ENCODE measurements around the gene DCXR. TPM values are rescaled to one million over a fixed set of nuclear protein-coding genes. Genes with fewer than 3 reads are reported as not detected.

DCXR gene
- total RNA-seq, 1 experiment from 2014 or later: 120 TPM

DNA sequence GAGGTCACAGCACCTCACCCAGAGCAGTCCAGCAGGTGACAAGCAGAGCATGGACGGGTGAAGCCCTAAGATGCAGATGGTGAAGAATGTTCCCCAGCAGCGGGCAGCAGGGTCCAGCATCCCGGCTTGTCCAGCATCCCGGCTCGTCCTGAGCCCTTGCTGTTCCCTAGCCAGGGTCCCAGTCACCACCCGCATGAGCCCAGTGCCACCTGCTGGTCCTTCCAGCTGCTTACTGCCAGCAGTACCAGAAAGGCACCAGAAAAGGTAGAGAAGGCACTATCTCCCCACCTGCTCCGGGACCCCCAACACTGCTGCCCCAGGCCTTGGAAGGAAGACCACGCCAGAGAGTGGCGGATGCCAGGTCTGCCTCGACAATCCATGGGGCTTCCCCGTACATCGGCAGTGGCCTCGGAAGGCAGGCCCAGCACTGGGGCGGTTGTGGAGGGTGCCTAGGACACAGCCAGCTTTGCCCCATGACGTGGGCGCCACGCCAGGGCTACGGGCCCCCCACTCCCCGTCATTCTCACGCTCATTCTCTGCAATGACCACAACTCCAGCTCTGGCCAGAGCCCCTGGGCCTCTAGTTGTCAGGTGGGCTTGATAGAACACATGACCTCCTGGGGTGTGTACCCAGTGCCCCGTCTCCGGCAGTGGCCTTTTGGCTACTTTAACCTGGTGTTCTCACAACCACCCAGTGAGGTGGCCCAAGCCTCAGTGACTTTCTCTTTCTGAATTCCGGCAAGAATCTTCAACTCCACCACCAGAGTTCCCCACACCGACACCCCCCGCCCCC is 16.2 kb downstream of the DCXR start:
- in situ Hi-C loops (cut with HindIII; ENCODE audit: low pct_unique_long_range_greater_than_20kb, low sequenced_read_pairs): no loop called here
- DNase-seq (ENCODE audit: low read depth, low spot score): peak; percentile 91

DNA sequence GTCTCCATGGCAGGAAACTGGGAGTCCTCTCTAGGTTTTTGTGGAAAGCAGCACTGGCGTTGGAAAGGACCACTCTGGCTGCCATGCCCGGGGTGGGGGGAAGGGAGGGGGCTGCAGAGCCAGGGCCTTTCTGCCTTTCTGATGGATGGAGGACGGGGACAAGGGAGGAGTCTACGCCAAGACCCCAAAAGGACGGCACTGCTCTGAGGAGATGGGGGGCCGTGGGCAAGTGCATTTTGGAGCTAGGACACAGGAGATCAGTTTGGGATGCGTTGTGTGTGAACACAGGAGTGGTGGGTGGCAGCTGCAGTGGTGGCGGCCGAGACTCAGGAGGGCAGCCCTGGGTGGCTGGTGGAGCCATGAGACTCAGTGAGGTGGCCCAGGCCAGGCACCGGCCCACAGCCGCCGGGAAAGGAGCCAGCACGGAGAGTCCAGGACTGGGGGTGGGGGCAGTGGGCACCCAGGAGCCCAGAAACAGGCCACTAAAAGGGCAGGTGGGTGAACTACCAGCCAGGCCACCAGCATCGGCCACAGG is 16.9 kb downstream of the DCXR start:
- no peak for DNase-seq (ENCODE audit: low read depth, low spot score)
- in situ Hi-C loops (cut with HindIII; ENCODE audit: low pct_unique_long_range_greater_than_20kb, low sequenced_read_pairs): no loop called here

DNA sequence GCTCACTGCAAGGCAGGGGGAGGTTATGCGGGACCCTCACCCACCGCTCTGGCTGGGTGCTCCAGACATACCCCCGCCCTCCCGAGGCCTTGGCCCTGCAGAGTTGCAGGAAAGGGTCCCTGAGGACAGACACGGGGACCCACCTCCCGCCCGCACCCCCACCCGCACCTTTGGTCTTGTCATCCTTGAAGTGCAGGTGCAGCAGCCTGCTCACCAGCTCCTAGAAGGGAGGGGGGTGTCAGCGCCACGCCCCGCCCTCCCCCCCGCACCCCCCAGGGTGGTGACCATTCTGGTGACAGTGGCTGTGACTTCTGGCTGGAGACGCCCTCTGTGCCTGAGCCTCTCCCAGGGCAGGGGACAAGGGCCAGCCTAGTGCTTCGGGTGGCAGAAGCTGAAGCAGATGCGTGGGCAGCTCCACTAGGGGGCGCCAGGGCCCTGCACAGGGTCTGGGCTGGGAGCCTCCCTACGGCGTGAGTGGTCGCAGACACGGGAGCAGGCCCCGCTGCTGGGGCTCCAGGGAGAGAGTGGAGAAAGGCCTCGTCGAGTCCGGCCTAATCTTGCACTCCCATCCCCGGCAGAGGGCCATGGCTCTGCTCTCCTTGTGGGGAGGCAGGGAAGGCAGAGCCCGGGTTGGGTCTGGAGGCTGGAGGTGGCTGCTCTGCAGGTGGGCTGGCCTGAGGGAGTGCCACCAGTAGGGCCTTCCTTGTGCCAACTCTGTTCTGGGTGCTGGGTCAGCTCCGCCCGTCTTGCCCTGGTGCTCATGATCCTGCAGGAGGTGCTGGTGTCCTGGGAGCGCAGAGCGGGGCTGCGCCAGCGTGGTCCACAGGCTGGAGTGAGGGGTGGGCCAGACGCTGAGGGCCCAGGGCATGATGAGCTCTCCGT is 17.6 kb downstream of the DCXR start:
- in situ Hi-C loops (cut with HindIII; ENCODE audit: low pct_unique_long_range_greater_than_20kb, low sequenced_read_pairs): no loop called here
- DNase-seq (ENCODE audit: low read depth, low spot score): peak; percentile 83

DNA sequence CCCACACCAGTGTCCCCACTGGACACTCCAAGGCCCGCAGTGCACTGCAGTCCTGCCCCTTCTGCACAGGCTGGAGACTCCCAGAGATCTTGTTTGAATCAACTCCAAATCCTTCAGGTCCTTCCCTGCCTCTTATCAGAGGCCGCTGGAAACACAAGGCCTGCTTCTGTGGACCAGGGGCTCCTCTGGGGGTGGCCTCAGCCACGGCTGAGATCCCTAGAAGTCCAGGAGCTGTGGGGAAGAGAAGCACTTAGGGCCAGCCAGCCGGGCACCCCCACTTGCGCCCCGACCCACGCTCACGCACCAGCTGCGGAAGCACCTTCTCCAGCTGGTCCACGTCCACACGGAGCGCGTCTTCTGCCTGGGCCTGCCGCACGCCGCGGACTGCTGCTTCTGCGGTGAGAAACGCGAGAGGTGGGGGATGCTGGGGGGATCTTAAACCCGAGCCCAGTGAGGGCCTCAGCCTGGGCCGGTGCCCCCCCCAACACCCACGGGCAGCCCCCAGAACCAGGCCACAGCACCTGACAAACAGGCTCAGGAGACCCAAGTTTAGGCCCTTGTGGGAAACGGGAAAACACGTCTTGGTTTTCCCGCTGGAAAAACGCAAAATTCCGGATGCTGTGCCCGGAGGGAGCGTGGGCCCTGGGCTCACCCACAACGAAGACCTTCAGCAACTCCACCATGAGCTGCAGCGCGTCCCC is 18.4 kb downstream of the DCXR start:
- DNase-seq (ENCODE audit: low read depth, low spot score): no peak
- in situ Hi-C loops (cut with HindIII; ENCODE audit: low pct_unique_long_range_greater_than_20kb, low sequenced_read_pairs): no loop called here

DNA sequence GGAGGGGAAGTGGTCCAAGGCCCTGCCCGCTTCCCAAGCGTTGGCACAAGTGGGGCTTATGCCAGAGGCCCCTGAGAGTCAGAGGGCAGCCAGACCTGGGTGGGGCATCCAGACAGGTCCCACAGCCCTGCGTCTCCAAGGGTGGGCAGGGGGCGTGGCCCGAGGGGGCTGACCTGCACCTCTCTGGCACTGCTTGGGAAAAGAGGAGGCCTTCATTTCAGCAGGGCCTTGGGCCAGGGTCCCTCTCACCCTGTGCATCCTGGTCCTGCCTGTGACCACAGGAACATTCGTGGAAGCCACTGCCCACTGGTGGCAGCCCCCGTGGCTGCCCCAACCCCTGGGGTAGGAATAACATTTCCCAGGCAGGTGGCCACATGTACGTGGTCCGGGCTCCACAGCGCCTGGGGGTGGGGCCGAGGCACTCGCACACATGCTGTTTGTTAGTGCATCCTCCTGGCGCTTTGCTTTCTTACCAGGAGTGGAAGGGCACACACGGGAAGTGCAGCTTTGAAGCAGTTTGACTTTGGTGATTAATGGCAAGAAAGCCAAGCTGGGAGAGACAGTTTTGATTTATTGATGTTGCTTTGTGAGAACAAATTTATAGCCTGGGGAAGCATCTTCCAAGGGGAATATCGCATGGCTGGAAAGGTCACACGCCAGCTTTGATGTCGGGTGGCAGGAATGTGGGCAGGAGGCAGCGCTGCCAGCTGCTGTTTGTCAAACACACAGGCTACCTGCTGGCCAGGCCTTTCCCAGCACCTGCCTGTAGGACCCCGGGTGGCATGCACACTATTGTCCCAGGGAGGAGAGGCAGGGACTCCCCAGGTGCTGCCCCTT is 19.1 kb downstream of the DCXR start:
- DNase-seq (ENCODE audit: low read depth, low spot score): no peak
- in situ Hi-C loops (cut with HindIII; ENCODE audit: low pct_unique_long_range_greater_than_20kb, low sequenced_read_pairs): no loop called here

DNA sequence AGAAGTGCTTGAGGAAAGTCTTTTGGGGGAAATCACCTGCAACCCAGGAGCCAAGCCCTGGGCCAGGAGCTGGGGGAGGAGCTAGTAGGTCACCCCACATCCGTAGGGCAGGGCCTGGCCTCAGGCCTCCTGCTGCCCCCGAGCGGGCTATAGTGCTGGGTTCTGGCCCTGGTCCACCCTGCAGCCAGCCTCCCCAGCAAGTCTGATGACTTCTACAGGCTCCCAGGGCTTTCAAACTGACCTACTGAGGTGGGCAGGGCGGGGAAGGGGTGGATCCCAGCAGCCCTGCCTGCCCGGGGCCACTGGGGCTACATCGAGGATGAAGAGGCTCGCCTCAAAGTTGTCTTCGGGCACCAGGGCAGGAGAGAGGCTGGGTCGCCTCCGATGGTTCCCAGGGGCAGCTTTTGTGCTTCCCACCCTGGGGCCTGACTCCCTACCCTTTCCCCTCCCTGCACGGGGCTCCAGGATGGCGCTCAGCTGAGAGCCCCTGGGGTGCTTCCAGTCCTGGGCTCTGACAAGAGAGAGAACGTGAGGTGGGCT is 19.8 kb downstream of the DCXR start:
- in situ Hi-C loops (cut with HindIII; ENCODE audit: low pct_unique_long_range_greater_than_20kb, low sequenced_read_pairs): no loop called here
- no peak for DNase-seq (ENCODE audit: low read depth, low spot score)

DNA sequence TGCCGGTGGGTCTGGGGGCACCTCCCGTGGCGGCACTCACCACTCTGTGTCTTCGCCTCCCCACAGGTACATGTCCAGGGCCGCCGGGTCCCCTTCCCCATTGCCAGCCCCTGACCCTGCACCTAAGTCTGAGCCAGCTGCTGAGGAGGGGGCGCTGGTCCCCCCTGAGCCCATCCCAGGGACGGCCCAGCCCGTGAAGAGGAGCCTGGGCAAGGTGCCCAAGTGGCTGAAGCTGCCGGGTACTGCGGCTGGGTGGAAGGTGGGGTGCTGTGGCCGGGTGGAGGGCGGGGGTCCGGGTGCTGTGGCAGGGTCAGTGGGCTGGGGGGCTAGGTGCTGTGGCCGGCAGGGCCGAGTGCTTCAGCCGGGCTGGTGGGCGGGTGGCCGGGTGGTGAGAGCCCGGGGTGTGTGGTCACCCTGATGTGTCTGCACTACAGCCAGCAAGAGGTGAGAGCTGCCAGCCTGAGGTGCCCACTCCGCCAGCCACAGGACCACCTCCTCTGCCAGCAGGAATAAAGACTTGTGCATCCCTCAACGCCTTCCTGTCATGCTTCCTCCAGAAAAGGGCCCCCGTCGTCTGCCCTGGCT is 20.5 kb downstream of the DCXR start:
- in situ Hi-C loops (cut with HindIII; ENCODE audit: low pct_unique_long_range_greater_than_20kb, low sequenced_read_pairs): no loop called here
- DNase-seq (ENCODE audit: low read depth, low spot score): no peak

DNA sequence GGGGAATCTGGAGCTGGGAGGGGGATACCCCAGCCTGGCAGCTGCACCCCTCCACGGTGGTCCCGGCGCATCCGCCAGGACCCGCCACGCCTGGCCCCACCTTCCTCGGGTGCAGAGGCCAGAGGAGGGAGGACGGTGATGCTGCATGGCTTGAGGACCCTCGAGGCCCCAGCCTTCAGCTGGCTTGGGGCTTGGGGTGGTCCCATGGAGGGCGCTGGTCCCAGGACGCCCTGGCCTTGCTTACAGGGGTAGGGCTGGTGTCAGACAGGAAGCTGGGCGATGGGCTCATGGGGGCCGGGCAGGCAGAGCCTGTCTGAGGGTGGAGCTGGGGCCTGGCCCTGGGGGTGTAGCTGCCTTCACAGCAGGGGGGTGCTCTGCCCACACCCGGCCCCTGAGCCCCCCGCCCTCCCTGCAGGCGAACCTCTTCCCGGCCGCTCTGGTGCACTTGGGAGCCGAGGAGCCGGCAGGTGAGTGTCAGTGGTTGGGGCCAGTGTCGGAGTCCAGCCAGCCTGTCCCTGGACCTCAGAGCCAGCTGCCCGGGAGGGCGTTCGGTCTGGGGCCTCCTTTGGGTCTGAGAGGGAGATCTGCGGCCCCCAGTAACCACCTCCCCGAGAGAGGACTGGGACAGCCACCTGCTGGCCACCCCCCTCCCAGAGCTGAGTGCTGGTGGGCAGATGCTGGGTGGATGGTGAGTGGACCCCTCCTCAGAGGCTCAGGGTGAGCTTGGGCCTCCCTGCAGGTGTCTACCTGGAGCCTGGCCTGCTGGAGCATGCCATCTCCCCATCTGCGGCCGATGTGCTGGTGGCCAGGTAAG is 21.2 kb downstream of the DCXR start:
- no peak for DNase-seq (ENCODE audit: low read depth, low spot score)
- in situ Hi-C loops (cut with HindIII; ENCODE audit: low pct_unique_long_range_greater_than_20kb, low sequenced_read_pairs): no loop called here

DNA sequence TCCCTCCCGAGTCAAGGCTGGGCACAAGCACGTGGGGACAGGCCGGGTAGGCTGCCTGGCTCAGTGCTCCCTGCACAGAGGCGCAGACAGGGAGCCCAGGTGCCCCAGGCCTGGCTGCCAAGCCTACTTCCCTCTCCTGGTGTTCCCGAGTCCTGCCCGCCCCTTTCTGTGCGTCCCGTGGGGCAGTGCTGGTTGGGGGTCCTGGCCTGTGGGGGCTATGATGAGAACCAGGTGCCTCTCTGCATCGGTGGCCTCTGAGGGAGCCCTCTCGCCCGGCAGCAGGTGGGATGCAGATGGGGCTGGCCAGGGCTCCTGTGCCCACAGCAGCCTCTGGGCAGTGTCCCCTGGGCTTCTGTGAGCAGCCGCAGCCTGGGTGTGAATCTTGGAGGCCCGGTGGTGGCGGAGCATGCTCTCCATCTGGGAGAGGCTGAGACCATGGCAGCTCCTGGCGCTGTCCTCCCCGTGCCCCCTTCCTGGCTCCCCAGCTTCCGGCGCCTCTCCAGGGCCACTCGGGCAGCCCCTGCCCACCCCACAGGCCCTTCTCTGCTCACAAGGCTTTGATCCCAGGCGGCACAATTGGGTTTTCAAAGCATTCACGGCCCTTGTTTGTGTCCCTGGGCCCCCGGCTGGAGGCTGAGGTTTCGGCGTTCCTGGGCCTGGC is 22.1 kb downstream of the DCXR start:
- in situ Hi-C loops (cut with HindIII; ENCODE audit: low pct_unique_long_range_greater_than_20kb, low sequenced_read_pairs): no loop called here
- DNase-seq (ENCODE audit: low read depth, low spot score): no peak

DNA sequence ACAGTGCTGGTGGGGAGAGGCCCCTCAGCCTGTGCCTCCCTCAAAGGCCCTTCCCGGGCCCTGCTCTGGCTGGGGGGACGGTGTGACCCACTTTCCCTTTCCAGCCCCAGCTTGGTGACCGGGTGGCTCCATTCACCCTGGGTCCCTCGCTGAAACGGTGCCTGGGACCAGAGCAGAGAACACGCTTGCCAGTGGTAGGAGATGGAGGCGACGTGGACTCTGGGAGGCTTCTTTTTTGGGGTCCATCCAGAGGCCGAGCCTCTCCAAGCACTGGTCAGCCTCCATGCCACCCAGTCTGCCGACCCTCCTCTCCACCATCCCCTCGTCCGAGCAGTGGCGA is 22.6 kb downstream of the DCXR start:
- in situ Hi-C loops (cut with HindIII; ENCODE audit: low pct_unique_long_range_greater_than_20kb, low sequenced_read_pairs): no loop called here
- no peak for DNase-seq (ENCODE audit: low read depth, low spot score)

DNA sequence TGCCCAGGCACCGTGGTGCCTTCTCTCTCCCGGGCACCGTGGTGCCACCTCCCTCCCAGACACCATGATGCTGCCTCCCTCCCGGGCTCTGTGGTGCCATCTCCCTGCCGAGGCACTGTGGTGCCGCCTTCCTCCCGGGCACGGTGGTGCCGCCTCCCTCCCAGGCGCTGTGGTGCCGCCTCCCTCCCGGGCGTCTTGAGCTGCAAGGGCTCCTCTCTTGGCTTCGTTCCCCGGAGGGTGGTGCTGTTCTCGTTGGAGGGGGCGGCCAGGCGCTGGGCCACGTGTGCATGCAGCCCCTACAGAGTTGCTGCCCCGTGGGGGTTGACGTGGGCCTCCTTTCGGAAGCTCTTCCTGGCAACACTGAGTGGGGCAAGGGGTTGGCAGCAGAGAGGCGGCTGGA is 23.1 kb downstream of the DCXR start:
- no peak for DNase-seq (ENCODE audit: low read depth, low spot score)

DNA sequence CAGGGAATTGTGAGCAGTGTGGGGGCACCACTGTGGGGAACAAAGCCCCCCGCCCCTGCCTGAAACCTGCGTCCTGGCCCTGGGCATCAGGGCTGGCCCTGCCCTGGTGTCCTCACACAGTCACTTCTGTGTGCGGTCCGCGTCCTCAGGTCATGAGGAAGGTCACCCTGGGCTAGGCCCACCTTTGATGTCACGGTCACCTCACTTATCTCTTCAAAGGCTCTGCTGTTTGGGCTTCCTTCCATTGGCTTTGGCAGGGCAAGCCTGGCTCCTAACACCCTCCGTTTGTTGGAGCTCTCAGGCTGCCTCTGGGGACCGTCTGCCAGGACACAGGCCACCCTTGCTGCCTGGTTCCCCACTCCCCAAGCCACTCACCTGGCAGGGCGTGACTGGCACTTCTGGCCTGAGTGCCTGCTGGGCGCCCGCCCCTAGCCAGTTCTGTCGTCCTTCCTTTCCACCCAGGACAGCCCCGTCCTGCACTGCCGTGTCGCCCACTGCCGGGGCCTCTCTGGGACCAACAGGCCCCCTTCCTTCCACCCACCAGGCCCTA is 23.6 kb downstream of the DCXR start:
- no peak for DNase-seq (ENCODE audit: low read depth, low spot score)
- in situ Hi-C loops (cut with HindIII; ENCODE audit: low pct_unique_long_range_greater_than_20kb, low sequenced_read_pairs): no loop called here

More for the DNA sequence above, 23.1 kb downstream of the DCXR start:
- in situ Hi-C loops (cut with HindIII; ENCODE audit: low pct_unique_long_range_greater_than_20kb, low sequenced_read_pairs): no loop called here

DNA sequence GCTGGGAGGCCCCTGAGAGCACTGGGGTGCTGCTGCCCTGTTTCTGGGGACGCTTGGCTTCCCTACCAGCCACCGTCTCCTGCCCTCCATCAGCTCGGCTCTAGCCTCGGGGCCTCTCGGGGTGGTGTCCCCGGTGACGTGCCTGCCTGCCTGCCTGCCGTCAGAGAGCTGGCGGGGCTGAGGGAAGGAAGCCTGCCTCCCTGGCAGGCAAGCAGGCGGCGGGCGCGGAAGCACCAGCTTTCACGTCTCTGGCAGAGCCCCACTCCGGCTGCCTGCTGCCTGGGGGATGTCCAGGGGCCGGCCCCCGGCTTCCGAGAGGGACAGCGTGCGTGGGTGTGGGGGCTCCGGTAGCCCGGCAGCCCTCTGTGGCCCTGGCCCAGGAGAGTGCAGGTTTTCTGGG is 24.2 kb downstream of the DCXR start:
- DNase-seq (ENCODE audit: low read depth, low spot score): no peak

DNA sequence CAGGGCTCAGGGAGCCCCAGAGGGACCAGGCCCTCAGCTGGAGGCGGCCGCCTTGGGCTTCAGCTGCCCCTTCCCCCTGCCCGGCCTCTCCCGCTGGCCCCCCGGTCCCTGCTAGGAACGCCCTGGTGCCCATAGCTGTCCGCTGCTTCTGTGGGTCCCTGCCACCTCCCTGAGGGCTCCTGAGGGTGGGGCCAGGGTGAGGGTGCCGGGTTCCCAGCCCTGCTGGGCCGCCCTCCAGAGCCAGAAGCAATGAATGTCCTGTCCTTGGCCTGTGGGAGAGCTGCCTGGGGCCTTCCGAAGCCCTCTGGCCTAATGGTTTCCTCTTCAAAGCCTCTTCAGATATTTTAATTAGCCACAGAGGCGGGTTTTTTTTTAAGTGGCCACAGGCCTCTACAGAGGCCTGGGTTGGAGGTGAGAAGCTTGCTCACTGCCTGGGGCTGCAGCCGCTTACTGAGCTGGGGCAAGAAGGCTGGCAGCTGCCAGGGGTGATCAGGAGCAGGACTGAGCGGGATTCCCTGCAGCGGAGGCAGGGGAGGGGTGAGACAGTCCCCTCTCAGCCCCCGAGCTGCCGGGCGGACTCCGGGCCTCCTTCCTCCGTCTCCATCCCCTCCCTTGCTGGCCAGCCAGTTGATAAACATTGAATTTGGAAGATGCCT is 24.7 kb downstream of the DCXR start:
- no peak for DNase-seq (ENCODE audit: low read depth, low spot score)
- in situ Hi-C loops (cut with HindIII; ENCODE audit: low pct_unique_long_range_greater_than_20kb, low sequenced_read_pairs): no loop called here

More for the DNA sequence above, 24.2 kb downstream of the DCXR start:
- in situ Hi-C loops (cut with HindIII; ENCODE audit: low pct_unique_long_range_greater_than_20kb, low sequenced_read_pairs): no loop called here

DNA sequence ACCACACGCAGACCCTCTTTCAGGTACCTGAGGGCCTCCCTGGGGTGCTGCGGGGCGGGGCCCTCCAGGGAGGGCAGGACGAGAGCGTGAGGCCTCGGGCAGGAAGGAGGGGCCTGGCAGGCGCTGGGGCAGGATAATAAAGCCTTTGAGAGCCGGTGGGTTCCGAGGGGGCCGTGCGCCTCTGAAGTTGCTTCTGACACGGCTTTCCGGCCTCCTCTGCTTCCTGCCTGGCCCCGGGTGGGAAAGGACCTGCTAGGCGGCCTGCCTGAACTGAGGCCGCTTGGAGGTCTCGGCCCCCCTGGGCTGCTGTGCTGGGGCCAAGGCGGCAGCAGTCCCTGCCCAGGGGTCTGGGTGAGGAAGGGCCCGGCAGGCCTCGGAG is 25.2 kb downstream of the DCXR start:
- in situ Hi-C loops (cut with HindIII; ENCODE audit: low pct_unique_long_range_greater_than_20kb, low sequenced_read_pairs): no loop called here
- no peak for DNase-seq (ENCODE audit: low read depth, low spot score)
